Loucy (cell line): ENCODE results near the gene APEX1.

ENCODE experiments used
- H2AFZ ChIP-seq: fragments of 200-600 bp; sonication (generic); 2 replicates; pipeline ENCODE4 v1.6.0; 2016; ENCODE audit warnings: antibody characterized with exemption, mild to moderate bottlenecking, low read length, moderate library complexity
- H3F3A ChIP-seq: fragments of 200-600 bp; 2 replicates; pipeline ENCODE4 v1.6.0; 2016; ENCODE audit warnings: antibody characterized with exemption, low read depth, mild to moderate bottlenecking
- H3K27me3 ChIP-seq: fragments of 200-600 bp; sonication (generic); 2 replicates; pipeline ENCODE4 v1.6.1; 2014; ENCODE audit warnings: low read length, mild to moderate bottlenecking; ENCODE audit not compliant: insufficient read depth, poor library complexity, severe bottlenecking
- H3K36me3 ChIP-seq: fragments of 200-600 bp; sonication (generic); 2 replicates; pipeline ENCODE4 v1.6.1; 2016; ENCODE audit warnings: low read length; ENCODE audit not compliant: insufficient read depth
- H3K4me1 ChIP-seq: fragments of 200-600 bp; sonication (generic); 2 replicates; pipeline ENCODE4 v1.5.1; 2014; ENCODE audit warnings: low read length, mild to moderate bottlenecking; ENCODE audit not compliant: insufficient read depth, poor library complexity, severe bottlenecking
- H3K4me2 ChIP-seq: fragments of 200-600 bp; sonication (generic); 2 replicates; pipeline ENCODE4 v1.6.0; 2014; ENCODE audit warnings: antibody characterized with exemption, low read length, low read depth, mild to moderate bottlenecking; ENCODE audit not compliant: poor library complexity, severe bottlenecking
- H3K4me3 ChIP-seq: fragments of 200-600 bp; sonication (generic); 2 replicates; pipeline ENCODE4 v1.5.1; 2014; ENCODE audit warnings: low read length, mild to moderate bottlenecking, mixed read lengths; ENCODE audit not compliant: poor library complexity, severe bottlenecking
- H3K79me2 ChIP-seq: fragments of 200-600 bp; sonication (generic); 2 replicates; pipeline ENCODE4 v1.6.1; 2014; ENCODE audit warnings: low read length; ENCODE audit not compliant: insufficient read depth
- H3K9ac ChIP-seq: fragments of 200-600 bp; sonication (generic); 2 replicates; pipeline ENCODE4 v1.6.0; 2014; ENCODE audit warnings: mild to moderate bottlenecking, low read depth, low read length, moderate library complexity; ENCODE audit not compliant: poor library complexity, severe bottlenecking
- H3K9me2 ChIP-seq: fragments of 200-600 bp; sonication (generic); replicated peaks from 2 replicates; pipeline ENCODE4 v1.6.1; 2016; ENCODE audit warnings: low read depth, low read length, mixed read lengths
- H3K9me3 ChIP-seq: fragments of 200-600 bp; sonication (generic); 2 replicates; pipeline ENCODE4 v1.6.1; 2014; ENCODE audit warnings: mild to moderate bottlenecking, antibody characterized with exemption, low read length, low read depth; ENCODE audit not compliant: insufficient read depth
- H4K20me1 ChIP-seq: fragments of 200-600 bp; sonication (generic); 2 replicates; pipeline ENCODE4 v1.6.0; 2014; ENCODE audit warnings: antibody characterized with exemption, low read length, mild to moderate bottlenecking; ENCODE audit not compliant: insufficient read depth, poor library complexity, severe bottlenecking
- CTCF ChIP-seq: fragments of 200-600 bp; sonication (generic); conservative IDR thresholded peaks from 2 replicates; pipeline ENCODE4 v1.5.1; 2014; ENCODE audit warnings: mild to moderate bottlenecking, antibody characterized with exemption, low read length
- EZH2phosphoT487 ChIP-seq: fragments of 200-600 bp; IDR thresholded peaks from 2 replicates; pipeline ENCODE4 v1.6.1; 2018; ENCODE audit warnings: antibody characterized with exemption, mild to moderate bottlenecking, moderate library complexity, borderline replicate concordance

APEX1 gene

GRCh38 chr14:20419419-20419818, 35.6 kb upstream of the APEX1 start:
- Histone ChIP-seq H3K9ac (no peak overlapping the region), H3K36me3 (no peaks in the 10 kb centered on the region), H3K4me3 (no peak overlapping the region), H2AFZ (no peak overlapping the region), H4K20me1 (no peaks in the 10 kb centered on the region), H3F3A (no peaks in the 10 kb centered on the region), H3K27me3 (no peaks in the 10 kb centered on the region), H3K9me3 (no peaks in the 10 kb centered on the region), H3K4me2 (no peak overlapping the region), H3K4me1 (peaks cover 14% of the 10 kb centered on the region), H3K79me2 (0 out of 2 replicates have a peak, but pooled peaks cover under 1% of the 10 kb centered on the region), H3K9me2 (no peaks in the 10 kb centered on the region)
- no peak; the same call in 1 of the 2 replicates for TF ChIP-seq CTCF
- TF ChIP-seq EZH2phosphoT487 = no peak

GRCh38 chr14:20421267-20421666, 33.8 kb upstream of the APEX1 start:
- Histone ChIP-seq H2AFZ (no peak overlapping the region), H3K36me3 (no peaks in the 10 kb centered on the region), H3K9me2 (no peaks in the 10 kb centered on the region), H3F3A (no peaks in the 10 kb centered on the region), H3K4me1 (peaks cover 8% of the 10 kb centered on the region), H3K4me2 (no peak overlapping the region), H3K9me3 (no peaks in the 10 kb centered on the region), H4K20me1 (no peaks in the 10 kb centered on the region), H3K79me2 (no peaks in the 10 kb centered on the region), H3K27me3 (no peaks in the 10 kb centered on the region), H3K9ac (no peak overlapping the region), H3K4me3 (no peak overlapping the region)
- TF ChIP-seq EZH2phosphoT487 = no peak
- TF ChIP-seq CTCF = no peak

DNA sequence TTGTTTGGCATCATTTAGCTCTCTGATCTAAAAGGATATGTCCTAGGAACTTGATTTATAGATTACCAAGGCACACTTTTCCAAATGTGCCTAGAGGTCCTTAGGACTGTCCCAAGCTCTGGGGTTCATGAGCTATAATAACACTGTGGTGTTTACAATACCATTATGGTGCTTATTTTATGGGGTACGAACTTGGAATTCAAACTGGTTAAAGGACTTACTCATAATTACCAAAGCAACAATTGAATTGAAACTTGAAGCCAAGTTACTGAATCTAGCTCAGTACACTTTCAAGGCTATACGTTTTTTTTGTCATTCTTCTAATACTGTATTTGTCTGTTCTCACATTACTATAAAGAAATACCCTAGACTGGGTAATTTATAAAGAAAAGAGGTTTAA, 32.1 kb upstream of the APEX1 start:
- H3K27me3 ChIP-seq = no peaks in the 10 kb centered on the region
- no peaks in the 10 kb centered on the region for H4K20me1 ChIP-seq
- TF ChIP-seq CTCF = no peak
- no peak for TF ChIP-seq EZH2phosphoT487
- H3K9ac ChIP-seq = no peak overlapping the region
- no peaks in the 10 kb centered on the region for H3K9me2 ChIP-seq
- no peaks in the 10 kb centered on the region for H3F3A ChIP-seq
- no peak overlapping the region for H3K4me2 ChIP-seq
- H3K36me3 ChIP-seq = no peaks in the 10 kb centered on the region
- no peak overlapping the region for H3K4me3 ChIP-seq
- no peaks in the 10 kb centered on the region for H3K79me2 ChIP-seq
- H3K4me1 ChIP-seq = peaks cover 13% of the 10 kb centered on the region
- H3K9me3 ChIP-seq = no peaks in the 10 kb centered on the region
- no peak overlapping the region for H2AFZ ChIP-seq
